NCI-H1105 (cell line): ENCODE results near the gene CLCN6.

ENCODE experiments used
- DNase-seq: peaks from one replicate; lab custom pipeline; 2025; lab: John Stamatoyannopoulos, UW

CLCN6 gene

DNA sequence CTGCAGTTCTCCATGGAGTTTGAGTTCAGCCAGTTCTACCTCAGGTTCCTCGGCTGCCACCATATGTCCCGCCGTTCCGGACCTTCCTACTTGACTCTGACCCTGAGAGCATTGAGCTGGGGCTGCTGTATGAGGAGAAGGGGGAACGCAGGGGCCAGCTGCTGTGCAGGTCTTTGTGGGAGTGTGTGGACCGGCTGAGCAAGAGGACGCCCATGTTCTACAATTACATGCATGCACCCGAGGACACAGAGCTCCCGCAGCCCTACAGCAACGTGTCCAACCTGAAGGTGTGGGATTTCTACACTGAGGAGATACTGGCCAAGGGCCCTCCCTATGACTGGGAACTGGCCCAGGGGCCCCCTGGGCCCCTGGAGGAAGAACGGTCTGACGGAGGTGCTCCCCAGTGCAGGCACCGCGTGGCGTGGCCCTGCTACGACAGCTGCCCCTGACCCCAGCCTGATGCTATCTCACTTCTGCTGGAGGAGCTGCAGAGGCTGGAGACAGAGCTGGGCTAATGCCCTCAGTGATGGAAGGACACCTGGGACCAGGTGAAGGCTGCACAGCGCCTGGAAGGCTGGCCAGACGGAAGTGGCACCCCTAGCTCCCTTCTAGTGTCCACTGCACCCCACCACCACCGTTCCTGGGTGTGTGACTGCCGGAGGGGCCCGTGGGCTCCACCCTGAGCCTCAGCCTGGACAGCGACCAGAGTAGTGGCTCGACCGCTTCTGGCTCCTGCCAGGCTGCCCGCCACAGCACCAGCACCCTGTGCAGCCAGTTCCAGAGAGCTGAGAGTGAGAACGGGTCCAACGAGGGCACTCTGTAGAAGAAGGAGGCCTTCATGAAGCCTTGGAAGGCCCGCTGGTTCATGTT, 73.6 kb downstream of the CLCN6 start:
- DNase-seq: no peak

DNA sequence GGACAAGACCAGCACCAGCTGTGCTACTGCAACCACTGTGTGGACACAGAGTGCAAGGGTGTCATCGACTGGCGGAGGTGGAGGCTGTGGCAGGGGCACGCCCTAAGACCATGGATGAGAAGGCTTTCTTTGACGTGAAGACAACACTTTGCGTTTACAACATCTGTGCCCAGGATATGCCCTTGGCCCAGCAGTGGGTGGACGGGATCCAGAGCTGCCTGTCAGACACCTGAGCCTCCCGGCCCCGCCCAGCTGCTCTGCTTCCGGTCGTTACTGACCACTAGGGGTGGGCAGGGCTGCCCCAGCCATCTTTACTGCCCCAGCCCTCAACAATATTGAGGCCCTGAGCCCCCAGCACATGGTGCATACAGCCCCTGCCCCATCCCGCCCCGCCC, 74.2 kb downstream of the CLCN6 start:
- DNase-seq: no peak

DNA sequence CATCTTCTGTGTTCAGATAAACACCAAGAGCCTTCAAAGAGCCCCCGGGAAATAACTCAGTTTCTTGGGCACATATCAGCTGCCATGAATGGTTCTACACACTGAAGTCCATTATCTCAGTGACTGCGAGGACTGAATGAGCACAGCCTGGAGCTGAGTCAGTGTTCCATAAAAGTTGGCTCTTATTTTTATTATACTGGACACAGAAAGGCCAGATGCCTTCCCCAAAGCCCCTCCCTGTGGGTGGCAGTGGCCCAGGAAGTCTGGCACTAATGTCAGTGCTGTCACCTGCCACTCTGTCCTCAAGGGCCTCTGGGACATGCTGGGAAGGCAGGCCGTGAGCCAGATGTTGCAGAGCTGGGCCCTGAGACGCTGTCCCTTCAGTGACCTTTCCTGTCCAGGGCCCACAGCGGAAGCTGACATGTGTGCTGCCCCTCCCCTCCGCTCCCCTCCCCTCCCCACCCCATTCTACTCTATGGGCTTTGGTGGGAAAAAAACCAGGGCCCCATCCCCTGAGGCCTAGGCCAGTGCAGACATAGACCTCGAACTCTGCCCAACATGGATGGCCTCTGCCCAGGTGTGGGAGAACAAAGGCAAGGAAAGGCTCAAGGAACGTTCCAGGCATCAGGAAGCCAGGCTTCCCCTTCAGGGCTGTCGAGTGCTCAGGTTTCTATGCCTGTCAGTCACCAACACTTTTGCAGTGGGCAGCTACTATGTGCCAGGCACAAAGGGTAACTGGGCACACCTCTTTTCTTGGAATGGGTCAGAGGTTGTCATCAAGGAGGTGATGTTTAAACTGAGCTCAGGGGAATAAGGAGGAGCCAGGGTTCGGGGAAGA, 75.1 kb downstream of the CLCN6 start:
- no peak for DNase-seq

DNA sequence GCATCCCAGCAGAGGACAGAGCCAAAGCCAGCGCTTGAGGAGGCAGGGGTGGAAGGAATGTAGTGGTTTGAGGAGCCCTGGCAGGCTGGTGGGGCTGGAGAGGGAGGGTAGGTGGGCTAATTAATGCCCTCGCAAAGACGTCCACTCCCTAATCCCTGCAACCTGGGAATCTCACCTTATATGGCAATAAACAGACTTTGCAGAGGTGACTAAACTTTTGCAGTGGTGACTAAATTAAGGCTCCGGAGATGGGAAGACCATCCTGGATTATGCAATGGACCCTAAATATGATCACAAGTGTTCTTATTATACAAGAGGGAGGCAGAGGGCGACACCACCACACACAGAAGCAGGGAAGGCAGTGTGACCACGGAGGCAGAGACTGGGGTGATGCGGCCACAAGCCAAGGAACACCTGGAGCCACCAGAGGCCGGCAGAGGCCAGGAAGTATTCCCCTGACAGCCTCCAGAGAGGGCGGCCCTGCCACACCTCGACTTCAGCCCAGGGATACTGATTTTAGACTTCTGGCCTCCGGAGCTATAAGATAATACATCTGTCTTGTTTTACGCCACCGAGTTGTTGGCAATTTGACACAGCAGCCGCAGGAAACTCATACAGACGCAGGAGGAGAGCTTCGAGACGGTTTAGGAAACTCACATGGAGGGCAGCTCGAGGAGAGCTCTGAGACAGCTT, 75.9 kb downstream of the CLCN6 start:
- no peak for DNase-seq

DNA sequence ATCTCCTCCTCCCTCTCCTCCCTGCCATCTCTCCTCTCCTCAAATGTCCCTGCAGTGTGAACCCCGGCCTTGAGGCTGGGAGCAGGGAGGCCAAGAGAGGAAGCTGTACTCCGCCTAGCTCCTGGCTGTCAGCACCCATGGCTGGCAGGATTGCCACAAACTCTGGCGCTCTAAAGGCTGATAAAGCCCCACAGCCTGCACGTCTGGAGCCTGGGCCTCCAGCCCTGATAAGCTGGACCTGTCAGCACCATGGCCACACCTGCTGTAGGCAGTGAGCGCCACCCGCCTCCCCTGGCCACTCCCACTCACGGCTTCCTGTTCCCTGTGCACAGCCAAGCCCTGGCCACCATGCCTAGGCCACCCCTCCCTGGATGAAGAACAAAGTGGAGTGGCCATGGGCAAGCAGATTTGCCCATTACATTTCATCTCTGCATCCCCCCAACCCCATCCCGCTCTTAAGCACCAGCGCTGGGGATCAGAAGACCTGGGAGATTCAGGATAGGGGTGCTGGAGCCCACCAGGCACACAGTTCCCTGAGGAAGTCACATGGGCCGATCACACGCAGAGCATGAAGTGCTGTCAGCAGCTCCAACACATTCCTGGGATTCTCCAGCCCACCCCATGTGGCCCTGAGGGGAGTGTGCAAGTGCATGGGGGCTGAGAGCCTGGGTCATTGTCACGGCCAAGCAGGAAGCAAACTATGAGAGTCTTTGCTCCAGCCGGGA, 77.0 kb downstream of the CLCN6 start:
- no peak for DNase-seq

DNA sequence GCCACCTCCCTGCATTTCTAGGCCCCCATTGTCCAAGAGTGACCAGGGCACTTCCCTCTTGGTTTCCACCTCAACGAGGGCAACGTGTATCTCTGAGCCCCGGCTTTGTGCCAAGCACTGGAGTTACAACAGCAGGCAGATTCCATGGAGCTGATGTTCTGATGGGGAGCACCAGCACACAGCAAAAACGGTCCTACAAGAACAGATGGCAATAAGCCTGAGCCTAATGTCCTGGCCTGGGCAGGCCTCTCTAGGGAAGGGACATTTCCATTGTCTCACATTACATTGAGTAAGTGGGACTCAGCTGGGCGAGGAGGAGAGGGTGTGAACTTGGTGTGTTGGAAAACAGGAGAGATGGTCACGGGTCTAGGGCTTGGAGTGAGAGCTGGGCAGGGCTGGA, 79.9 kb downstream of the CLCN6 start:
- no peak for DNase-seq

DNA sequence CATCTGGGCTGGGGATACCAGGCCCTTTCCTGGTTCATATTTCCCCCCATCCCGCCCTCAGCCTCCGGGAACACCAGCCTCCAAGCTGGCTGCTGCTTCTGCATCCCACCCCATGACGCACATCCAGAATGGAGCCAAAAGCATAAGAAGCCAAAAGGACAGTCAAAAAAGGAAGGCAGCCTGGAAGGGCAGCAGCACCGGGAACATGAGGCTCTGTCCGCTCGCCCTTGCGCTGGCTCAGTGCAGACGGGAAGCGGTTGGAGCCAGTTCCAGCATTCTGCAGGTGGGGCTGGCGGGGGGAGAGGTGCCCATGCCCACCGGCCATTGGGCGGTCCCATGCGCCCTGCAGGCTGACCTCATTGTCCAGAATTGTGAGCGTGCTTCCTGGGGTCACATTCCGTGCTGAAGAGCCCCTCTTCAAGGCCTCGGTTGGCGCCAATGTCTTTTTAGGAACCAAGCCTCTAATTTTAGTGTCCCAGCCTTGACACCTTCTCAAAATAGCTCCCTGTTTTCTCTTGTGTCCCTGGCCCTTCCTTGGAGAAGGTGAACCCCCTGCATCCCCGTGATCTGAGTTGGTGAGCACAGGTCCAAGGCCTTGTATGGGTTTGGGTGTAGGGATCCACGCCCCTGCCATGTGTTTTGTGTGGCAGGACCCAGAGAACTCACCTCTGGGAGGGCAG, 81.1 kb downstream of the CLCN6 start:
- DNase-seq: no peak

DNA sequence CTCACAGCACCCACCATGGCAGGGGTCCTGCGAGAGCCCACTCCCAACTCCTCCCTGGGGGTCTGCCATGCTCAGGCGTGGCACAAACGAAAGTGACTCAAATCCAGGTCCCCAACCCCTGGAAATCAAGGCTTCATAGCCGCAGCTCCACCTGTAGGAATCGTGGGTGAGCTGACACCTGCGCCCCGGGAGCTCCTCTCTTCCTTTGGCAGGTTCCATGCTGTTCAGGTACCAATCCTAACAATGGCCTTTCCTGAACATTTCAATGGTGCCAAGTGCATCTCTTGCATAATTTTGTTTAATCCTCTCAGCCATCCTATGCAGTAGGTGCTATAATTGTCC, 81.6 kb downstream of the CLCN6 start:
- DNase-seq: no peak

DNA sequence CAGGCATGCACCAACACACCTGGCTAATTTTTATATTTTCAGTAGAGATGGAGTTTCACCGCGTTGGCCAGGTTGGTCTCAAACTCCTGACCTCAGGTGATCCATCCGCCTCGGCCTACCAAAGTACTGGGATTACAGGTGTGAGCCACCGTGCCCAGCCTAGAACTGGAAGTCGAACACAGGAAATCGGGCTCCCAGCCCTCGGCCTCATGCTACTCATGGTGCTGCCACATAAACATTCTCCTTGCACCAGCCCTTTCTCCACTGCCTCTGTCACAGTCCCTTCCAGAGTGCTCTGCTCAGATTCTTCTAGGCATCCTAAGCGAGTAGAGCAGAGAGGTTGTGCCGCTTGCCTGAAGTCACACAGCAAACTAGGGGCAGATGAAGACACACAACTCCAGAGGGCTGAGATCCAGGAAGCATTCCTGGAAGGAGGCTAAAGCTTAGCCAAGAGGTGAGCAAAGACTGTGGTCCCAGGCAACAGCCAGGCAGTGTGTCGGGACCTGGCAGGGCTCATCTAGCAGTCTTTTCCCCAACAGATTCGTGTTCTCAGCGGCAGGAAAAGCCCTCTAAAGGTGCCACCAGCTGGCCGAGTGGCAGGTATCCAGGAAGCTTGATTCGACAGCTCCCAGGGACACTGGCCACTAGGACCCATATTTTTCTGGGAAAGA, 82.3 kb downstream of the CLCN6 start:
- DNase-seq: no peak

DNA sequence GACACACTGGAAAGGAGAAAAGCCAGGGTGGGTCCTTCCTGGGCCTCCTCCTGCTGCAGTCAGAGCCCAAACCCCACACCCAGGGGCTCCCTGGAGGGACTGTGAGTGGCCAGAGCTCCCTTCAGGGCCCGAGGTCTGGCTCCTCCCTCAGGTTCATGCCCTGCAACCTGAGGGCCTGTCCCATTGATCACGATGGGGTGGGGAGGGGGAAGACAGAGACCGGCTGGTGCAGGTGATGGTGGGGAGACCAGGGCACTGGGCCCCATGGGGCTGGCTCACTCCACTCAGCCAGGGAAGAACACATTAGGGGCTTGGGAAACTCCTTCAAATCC, 82.9 kb downstream of the CLCN6 start:
- DNase-seq: no peak

DNA sequence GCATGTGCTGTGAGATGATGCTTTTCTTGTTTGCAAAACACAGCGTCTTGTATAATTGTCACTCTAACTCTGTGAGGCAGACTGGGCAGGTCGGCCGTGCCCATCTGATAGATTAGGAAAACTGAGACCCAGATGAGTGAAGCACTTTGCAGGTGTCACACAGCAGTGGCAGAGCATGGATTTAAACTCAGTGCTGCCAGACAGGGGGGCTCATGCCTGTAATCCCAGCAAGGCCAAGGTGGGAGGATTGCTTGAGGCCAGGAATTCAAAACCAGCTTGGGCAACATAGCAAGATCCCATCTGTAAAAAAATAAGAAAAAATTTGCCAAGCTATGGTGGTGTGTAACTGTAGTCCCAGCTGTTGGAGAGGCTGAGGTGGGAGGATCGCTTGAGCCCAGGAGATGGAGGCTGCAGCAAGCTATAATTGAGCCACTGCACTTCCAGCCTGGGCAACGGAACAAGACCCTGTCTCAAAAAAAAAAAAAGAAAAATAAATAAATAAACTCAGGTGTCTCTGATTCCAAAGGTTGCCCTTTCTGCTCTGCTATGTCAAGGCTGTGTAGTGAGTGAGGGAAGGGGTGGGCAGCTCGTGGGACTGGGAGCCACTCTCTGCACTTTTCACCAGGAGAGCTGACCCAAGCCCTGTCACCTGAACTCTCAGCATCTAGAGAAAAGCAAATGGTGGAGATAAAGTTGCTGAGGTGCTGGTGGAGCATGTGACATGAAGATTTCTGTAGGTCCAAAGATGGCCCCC, 85.6 kb downstream of the CLCN6 start:
- no peak for DNase-seq
